ENCODE data around the gene CYP2B6.
"Not testable (repeated sequence)": the region's sequence is repeated elsewhere in the genome, so short reads cannot be mapped to it uniquely, and the experiment has no call there.

The CYP2B6 gene

GRCh38 chr19:40960780-40961179, 30.3 kb upstream of the CYP2B6 start:
- Histone ChIP-seq H3K4me2 (ENCODE audit: low read depth, low read length, poor library complexity, severe bottlenecking) (no peak overlapping the region), H3K4me3 (ENCODE audit: low read length, poor library complexity, severe bottlenecking) (no peak overlapping the region)

DNA sequence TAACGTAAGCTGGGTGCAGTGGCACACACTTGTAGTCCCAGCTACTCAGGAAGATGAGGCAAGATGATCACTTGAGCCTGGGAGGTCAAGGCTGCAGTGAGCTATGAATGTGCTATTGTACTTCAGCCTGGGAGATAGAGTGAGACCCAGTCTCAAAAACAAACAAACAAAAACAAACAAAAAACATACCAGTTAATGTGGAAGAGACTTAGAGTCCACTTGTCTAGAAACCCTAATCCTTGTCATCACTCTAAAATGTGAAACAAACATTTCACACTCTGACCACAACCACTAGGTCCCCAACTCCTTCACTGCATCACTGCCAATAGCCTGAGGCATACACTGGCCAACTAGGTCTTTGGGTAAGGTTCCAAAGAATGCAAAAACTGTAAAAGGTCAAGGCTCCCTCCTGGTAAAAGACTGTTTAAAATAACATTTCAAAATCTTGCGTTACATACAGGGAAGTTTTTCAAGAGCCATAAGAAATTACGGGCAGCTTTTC, 28.6 kb upstream of the CYP2B6 start:
- no peaks in the 10 kb centered on the region for H3K9me2 ChIP-seq (replicated peaks; ENCODE audit: low read depth, low read length)
- H3K36me3 ChIP-seq (ENCODE audit: insufficient read depth, low read length) = no peaks in the 10 kb centered on the region
- no peak overlapping the region for H3K4me3 ChIP-seq (ENCODE audit: low read length, poor library complexity, severe bottlenecking)
- H2AFZ ChIP-seq (ENCODE audit: low read length) = no peak overlapping the region
- H3K27me3 ChIP-seq (ENCODE audit: insufficient read depth, low read length, poor library complexity, severe bottlenecking) = no peaks in the 10 kb centered on the region
- H3F3A ChIP-seq (ENCODE audit: low read depth) = no peaks in the 10 kb centered on the region
- no peaks in the 10 kb centered on the region for H3K79me2 ChIP-seq (ENCODE audit: insufficient read depth, low read length)
- no peaks in the 10 kb centered on the region for H4K20me1 ChIP-seq (ENCODE audit: insufficient read depth, low read length, poor library complexity, severe bottlenecking)
- no peaks in the 10 kb centered on the region for H3K9me3 ChIP-seq (ENCODE audit: insufficient read depth, low read depth, low read length)
- H3K4me2 ChIP-seq (ENCODE audit: low read depth, low read length, poor library complexity, severe bottlenecking) = no peak overlapping the region
- no peak for TF ChIP-seq EZH2phosphoT487 (IDR thresholded peaks at IDR 0.05; ENCODE audit: borderline replicate concordance)
- TF ChIP-seq, protein P1, sequence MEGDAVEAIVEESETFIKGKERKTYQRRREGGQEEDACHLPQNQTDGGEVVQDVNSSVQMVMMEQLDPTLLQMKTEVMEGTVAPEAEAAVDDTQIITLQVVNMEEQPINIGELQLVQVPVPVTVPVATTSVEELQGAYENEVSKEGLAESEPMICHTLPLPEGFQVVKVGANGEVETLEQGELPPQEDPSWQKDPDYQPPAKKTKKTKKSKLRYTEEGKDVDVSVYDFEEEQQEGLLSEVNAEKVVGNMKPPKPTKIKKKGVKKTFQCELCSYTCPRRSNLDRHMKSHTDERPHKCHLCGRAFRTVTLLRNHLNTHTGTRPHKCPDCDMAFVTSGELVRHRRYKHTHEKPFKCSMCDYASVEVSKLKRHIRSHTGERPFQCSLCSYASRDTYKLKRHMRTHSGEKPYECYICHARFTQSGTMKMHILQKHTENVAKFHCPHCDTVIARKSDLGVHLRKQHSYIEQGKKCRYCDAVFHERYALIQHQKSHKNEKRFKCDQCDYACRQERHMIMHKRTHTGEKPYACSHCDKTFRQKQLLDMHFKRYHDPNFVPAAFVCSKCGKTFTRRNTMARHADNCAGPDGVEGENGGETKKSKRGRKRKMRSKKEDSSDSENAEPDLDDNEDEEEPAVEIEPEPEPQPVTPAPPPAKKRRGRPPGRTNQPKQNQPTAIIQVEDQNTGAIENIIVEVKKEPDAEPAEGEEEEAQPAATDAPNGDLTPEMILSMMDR (conservative IDR thresholded peaks at IDR 0.05; ENCODE audit: low read length) = no peak
- no peak overlapping the region for H3K9ac ChIP-seq (ENCODE audit: low read depth, low read length, poor library complexity, severe bottlenecking)
- no peaks in the 10 kb centered on the region for H3K4me1 ChIP-seq (ENCODE audit: insufficient read depth, low read length, poor library complexity, severe bottlenecking)

More at GRCh38 chr19:40960780-40961179, 30.3 kb upstream of the CYP2B6 start:
- H3K9me3 ChIP-seq (ENCODE audit: insufficient read depth, low read depth, low read length) = peaks cover 2% of the 10 kb centered on the region; the same call in 1 of the 2 replicates
- no peaks in the 10 kb centered on the region for H3K4me1 ChIP-seq (ENCODE audit: insufficient read depth, low read length, poor library complexity, severe bottlenecking)
- H3K79me2 ChIP-seq (ENCODE audit: insufficient read depth, low read length) = no peaks in the 10 kb centered on the region
- H3F3A ChIP-seq (ENCODE audit: low read depth) = no peaks in the 10 kb centered on the region
- no peak overlapping the region for H2AFZ ChIP-seq (ENCODE audit: low read length)
- H3K36me3 ChIP-seq (ENCODE audit: insufficient read depth, low read length) = no peaks in the 10 kb centered on the region
- no peaks in the 10 kb centered on the region for H3K9me2 ChIP-seq (replicated peaks; ENCODE audit: low read depth, low read length)
- TF ChIP-seq, protein P1 (conservative IDR thresholded peaks at IDR 0.05; ENCODE audit: low read length) = no peak
- no peak for TF ChIP-seq EZH2phosphoT487 (IDR thresholded peaks at IDR 0.05; ENCODE audit: borderline replicate concordance)
- no peaks in the 10 kb centered on the region for H3K27me3 ChIP-seq (ENCODE audit: insufficient read depth, low read length, poor library complexity, severe bottlenecking)
- no peaks in the 10 kb centered on the region for H4K20me1 ChIP-seq (ENCODE audit: insufficient read depth, low read length, poor library complexity, severe bottlenecking)
- H3K9ac ChIP-seq (ENCODE audit: low read depth, low read length, poor library complexity, severe bottlenecking) = no peak overlapping the region

DNA sequence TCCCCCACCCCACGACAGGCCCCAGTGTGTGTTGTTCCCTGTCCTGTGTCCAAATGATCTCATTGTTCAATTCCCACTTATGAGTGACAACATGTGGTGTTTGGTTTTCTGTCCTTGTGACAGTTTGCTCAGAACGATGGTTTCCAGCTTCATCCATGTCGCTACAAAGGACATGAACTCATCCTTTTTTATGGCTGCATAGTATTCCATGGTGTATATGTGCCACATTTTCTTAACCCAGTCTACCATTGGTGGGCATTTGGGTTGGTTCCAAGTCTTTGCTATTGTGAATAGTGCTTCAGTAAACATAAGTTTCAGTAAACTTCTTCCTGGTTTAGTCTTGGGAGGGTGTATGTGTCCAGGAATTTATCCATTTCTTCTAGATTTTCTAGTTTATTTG, 26.7 kb upstream of the CYP2B6 start:
- not testable (repeated sequence) for H3K27me3 ChIP-seq (ENCODE audit: insufficient read depth, low read length, poor library complexity, severe bottlenecking)

DNA sequence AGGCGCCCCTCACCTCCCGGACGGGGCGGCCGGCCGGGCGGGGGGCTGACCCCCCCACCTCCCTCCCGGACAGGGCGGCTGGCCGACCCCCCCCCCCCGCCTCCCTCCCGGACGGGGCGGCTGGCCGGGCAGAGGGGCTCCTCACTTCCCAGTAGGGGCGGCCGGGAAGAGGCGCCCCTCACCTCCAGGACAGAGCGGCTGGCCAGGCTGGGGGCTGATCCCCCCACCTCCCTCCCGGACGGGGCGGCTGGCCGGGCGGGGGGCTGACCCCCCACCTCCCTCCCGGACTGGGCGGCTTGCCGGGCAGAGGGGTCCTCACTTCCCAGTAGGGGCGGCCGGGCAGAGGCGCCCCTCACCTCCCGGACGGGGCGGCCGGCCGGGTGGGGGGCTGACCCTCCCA, 25.7 kb upstream of the CYP2B6 start:
- H3F3A ChIP-seq (ENCODE audit: low read depth); H3K27me3 ChIP-seq (ENCODE audit: insufficient read depth, low read length, poor library complexity, severe bottlenecking); H4K20me1 ChIP-seq (ENCODE audit: insufficient read depth, low read length, poor library complexity, severe bottlenecking); H3K4me1 ChIP-seq (ENCODE audit: insufficient read depth, low read length, poor library complexity, severe bottlenecking); H3K9ac ChIP-seq (ENCODE audit: low read depth, low read length, poor library complexity, severe bottlenecking); H3K9me3 ChIP-seq (ENCODE audit: insufficient read depth, low read depth, low read length); H2AFZ ChIP-seq (ENCODE audit: low read length); H3K4me2 ChIP-seq (ENCODE audit: low read depth, low read length, poor library complexity, severe bottlenecking); H3K79me2 ChIP-seq (ENCODE audit: insufficient read depth, low read length); H3K9me2 ChIP-seq (replicated peaks; ENCODE audit: low read depth, low read length); H3K4me3 ChIP-seq (ENCODE audit: low read length, poor library complexity, severe bottlenecking); H3K36me3 ChIP-seq (ENCODE audit: insufficient read depth, low read length): not testable (repeated sequence)

More for the DNA sequence above, 26.7 kb upstream of the CYP2B6 start:
- H3K9me2 ChIP-seq (replicated peaks; ENCODE audit: low read depth, low read length); H3K9me3 ChIP-seq (ENCODE audit: insufficient read depth, low read depth, low read length); H3F3A ChIP-seq (ENCODE audit: low read depth); H2AFZ ChIP-seq (ENCODE audit: low read length); H4K20me1 ChIP-seq (ENCODE audit: insufficient read depth, low read length, poor library complexity, severe bottlenecking); H3K79me2 ChIP-seq (ENCODE audit: insufficient read depth, low read length); H3K36me3 ChIP-seq (ENCODE audit: insufficient read depth, low read length); H3K4me1 ChIP-seq (ENCODE audit: insufficient read depth, low read length, poor library complexity, severe bottlenecking); H3K9ac ChIP-seq (ENCODE audit: low read depth, low read length, poor library complexity, severe bottlenecking); H3K4me3 ChIP-seq (ENCODE audit: low read length, poor library complexity, severe bottlenecking); H3K4me2 ChIP-seq (ENCODE audit: low read depth, low read length, poor library complexity, severe bottlenecking): not testable (repeated sequence)

GRCh38 chr19:40966591-40966990, 24.5 kb upstream of the CYP2B6 start:
- H3K4me2 ChIP-seq (ENCODE audit: low read depth, low read length, poor library complexity, severe bottlenecking); H2AFZ ChIP-seq (ENCODE audit: low read length); H3K4me1 ChIP-seq (ENCODE audit: insufficient read depth, low read length, poor library complexity, severe bottlenecking); H3K9me2 ChIP-seq (replicated peaks; ENCODE audit: low read depth, low read length); H3F3A ChIP-seq (ENCODE audit: low read depth); H3K9ac ChIP-seq (ENCODE audit: low read depth, low read length, poor library complexity, severe bottlenecking); H4K20me1 ChIP-seq (ENCODE audit: insufficient read depth, low read length, poor library complexity, severe bottlenecking); H3K79me2 ChIP-seq (ENCODE audit: insufficient read depth, low read length); H3K36me3 ChIP-seq (ENCODE audit: insufficient read depth, low read length); H3K4me3 ChIP-seq (ENCODE audit: low read length, poor library complexity, severe bottlenecking); H3K27me3 ChIP-seq (ENCODE audit: insufficient read depth, low read length, poor library complexity, severe bottlenecking); H3K9me3 ChIP-seq (ENCODE audit: insufficient read depth, low read depth, low read length): not testable (repeated sequence)

DNA sequence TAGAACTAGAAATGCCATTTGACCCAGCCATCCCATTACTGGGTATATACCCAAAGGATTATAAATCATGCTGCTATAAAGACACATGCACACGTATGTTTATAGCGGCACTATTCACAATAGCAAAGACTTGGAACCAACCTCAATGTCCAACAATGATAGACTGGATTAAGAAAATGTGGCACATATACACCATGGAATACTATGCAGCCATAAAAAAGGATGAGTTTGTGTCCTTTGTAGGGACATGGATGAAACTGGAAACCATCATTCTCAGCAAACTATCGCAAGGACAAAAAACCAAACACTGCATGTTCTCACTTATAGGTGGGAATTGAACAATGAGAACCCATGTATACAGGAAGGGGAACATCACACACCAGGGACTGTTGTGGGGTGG, 23.0 kb upstream of the CYP2B6 start:
- H3F3A ChIP-seq (ENCODE audit: low read depth); H2AFZ ChIP-seq (ENCODE audit: low read length); H3K36me3 ChIP-seq (ENCODE audit: insufficient read depth, low read length); H3K9me2 ChIP-seq (replicated peaks; ENCODE audit: low read depth, low read length); H3K9ac ChIP-seq (ENCODE audit: low read depth, low read length, poor library complexity, severe bottlenecking); H3K9me3 ChIP-seq (ENCODE audit: insufficient read depth, low read depth, low read length); H3K4me3 ChIP-seq (ENCODE audit: low read length, poor library complexity, severe bottlenecking); H4K20me1 ChIP-seq (ENCODE audit: insufficient read depth, low read length, poor library complexity, severe bottlenecking); H3K79me2 ChIP-seq (ENCODE audit: insufficient read depth, low read length); H3K4me2 ChIP-seq (ENCODE audit: low read depth, low read length, poor library complexity, severe bottlenecking); H3K27me3 ChIP-seq (ENCODE audit: insufficient read depth, low read length, poor library complexity, severe bottlenecking); H3K4me1 ChIP-seq (ENCODE audit: insufficient read depth, low read length, poor library complexity, severe bottlenecking): not testable (repeated sequence)

All from Loucy (cell line).